Activated naive CD4-positive, alpha-beta T cell treated with anti-CD3 and anti-CD28 coated beads, Interleukin-2, amount 10 ng/mL, durations not matched to agents 7 days and 5 days (primary cell): ENCODE results near the gene SMO.

ENCODE experiments used
- CTCF ChIA-PET: fragments of 350-600 bp; sonication (Branson Sonifier 250); formaldehyde crosslinking; loops from one replicate; lab custom pipeline; 2021; ENCODE audit warnings: antibody characterized with exemption; lab: Charles Lee
- DNase-seq: peaks from one replicate; pipeline ENCODE4 v3.0.0-alpha.2; 2020
- H3K27ac Mint-ChIP-seq: one replicate; pipeline ENCODE4 v1.8.0; 2021; ENCODE audit warnings: mild to moderate bottlenecking, moderate library complexity, mixed read lengths
- H3K27me3 Mint-ChIP-seq: one replicate; pipeline ENCODE4 v1.8.0; 2021; ENCODE audit warnings: mild to moderate bottlenecking, mixed read lengths
- H3K36me3 Mint-ChIP-seq: one replicate; pipeline ENCODE4 v1.8.0; 2021; ENCODE audit warnings: mixed read lengths
- H3K4me1 Mint-ChIP-seq: one replicate; pipeline ENCODE4 v1.8.0; 2021; ENCODE audit warnings: mixed read lengths
- H3K4me3 Mint-ChIP-seq: one replicate; pipeline ENCODE4 v1.8.0; 2021; ENCODE audit warnings: mild to moderate bottlenecking, moderate library complexity, mixed read lengths
- H3K9me3 Mint-ChIP-seq: one replicate; pipeline ENCODE4 v1.8.0; 2021; ENCODE audit warnings: mixed read lengths

The SMO gene

GRCh38 chr7:129188372-129188891 lies at the start of gene SMO:
Gene SMO, plus strand, starts transcription at chr7:129188633. Its CDS starts 519 bp downstream, at chr7:129189152.
- Mint-ChIP-seq H3K36me3 (no peaks in the 10 kb centered on the region), H3K27ac (no peak within 1 kb of the TSS), H3K4me3 (peak within 1 kb of the TSS; percentile 62), H3K9me3 (no peaks in the 10 kb centered on the region), H3K27me3 (peaks cover 81% of the 10 kb centered on the region), H3K4me1 (peaks cover 11% of the 10 kb centered on the region)
- no peak for DNase-seq
- CTCF ChIA-PET, result interaction anchor here (0.8 kb wide), 1 partner anchor 25 kb away, joined by 3 read pairs; no protein-coding TSS in a partner anchor

GRCh38 chr7:129143724-129144094 lies 44.7 kb upstream of the SMO start:
- peaks cover 58% of the 10 kb centered on the region for H3K27me3 Mint-ChIP-seq
- H3K4me3 Mint-ChIP-seq, result peak overlapping the region; percentile 77
- no peaks in the 10 kb centered on the region for H3K36me3 Mint-ChIP-seq
- H3K4me1 Mint-ChIP-seq, result peaks cover 14% of the 10 kb centered on the region
- CTCF ChIA-PET, result interaction anchor here (0.9 to 1.7 kb wide), 3 partner anchors 20 to 75 kb away, joined by 4 to 8 read pairs (median 7); no protein-coding TSS in a partner anchor
- H3K27ac Mint-ChIP-seq, result no peak overlapping the region
- H3K9me3 Mint-ChIP-seq, result no peaks in the 10 kb centered on the region
- no peak for DNase-seq

GRCh38 chr7:129144095-129144833 lies 44.2 kb upstream of the SMO start, which contains the start of gene TSPAN33:
Gene TSPAN33, plus strand, starts transcription at chr7:129144707. Its CDS starts 274 bp downstream, at chr7:129144981.
- peak within 1 kb of the TSS; percentile 77 for H3K4me3 Mint-ChIP-seq
- CTCF ChIA-PET, result interaction anchor here (0.9 to 1.7 kb wide), 3 partner anchors 19 to 74 kb away, joined by 4 to 8 read pairs (median 7); no protein-coding TSS in a partner anchor
- DNase-seq, result peak; percentile 79
- H3K4me1 Mint-ChIP-seq, result peaks cover 14% of the 10 kb centered on the region
- H3K36me3 Mint-ChIP-seq, result no peaks in the 10 kb centered on the region
- H3K27ac Mint-ChIP-seq, result no peak within 1 kb of the TSS
- no peaks in the 10 kb centered on the region for H3K9me3 Mint-ChIP-seq
- H3K27me3 Mint-ChIP-seq, result peaks cover 58% of the 10 kb centered on the region

- Mint-ChIP-seq H3K4me3 (peak overlapping the region; percentile 58), H3K9me3 (no peaks in the 10 kb centered on the region), H3K27me3 (peaks cover 57% of the 10 kb centered on the region), H3K4me1 (peaks cover 14% of the 10 kb centered on the region), H3K27ac (no peak overlapping the region), H3K36me3 (no peaks in the 10 kb centered on the region)
- peak; percentile 45 for DNase-seq
- CTCF ChIA-PET, result interaction anchor here (1.0 to 1.7 kb wide), 4 partner anchors 19 to 54 kb away, joined by 3 to 8 read pairs (median 6); no protein-coding TSS in a partner anchor
Measured at GRCh38 chr7:129144834-129145668, 43.4 kb upstream of the SMO start.

- Mint-ChIP-seq H3K36me3 (no peaks in the 10 kb centered on the region), H3K4me1 (peaks cover 14% of the 10 kb centered on the region), H3K27ac (no peak overlapping the region), H3K4me3 (peak overlapping the region; percentile 58), H3K9me3 (no peaks in the 10 kb centered on the region), H3K27me3 (peaks cover 58% of the 10 kb centered on the region)
- no peak for DNase-seq
- CTCF ChIA-PET, result interaction anchor here (1.0 to 1.2 kb wide), 4 partner anchors 17 to 72 kb away, joined by 3 to 7 read pairs (median 4); no protein-coding TSS in a partner anchor
Measured at GRCh38 chr7:129146237-129146979, 42.0 kb upstream of the SMO start.

GRCh38 chr7:129147731-129148130 lies 40.7 kb upstream of the SMO start:
- Mint-ChIP-seq H3K27me3 (peaks cover 55% of the 10 kb centered on the region), H3K27ac (no peak overlapping the region), H3K36me3 (no peaks in the 10 kb centered on the region), H3K9me3 (no peaks in the 10 kb centered on the region), H3K4me3 (no peak overlapping the region), H3K4me1 (peaks cover 14% of the 10 kb centered on the region)
- DNase-seq, result no peak
- CTCF ChIA-PET, result interaction anchor here (1.0 to 1.2 kb wide), 3 partner anchors 11 to 16 kb away, joined by 3 to 7 read pairs (median 4); no protein-coding TSS in a partner anchor

- CTCF ChIA-PET, result no interaction called here
- Mint-ChIP-seq H3K4me1 (peaks cover 6% of the 10 kb centered on the region), H3K9me3 (no peaks in the 10 kb centered on the region)
Measured at GRCh38 chr7:129149511-129149910, 38.9 kb upstream of the SMO start.

GRCh38 chr7:129150199-129150996 lies 38.0 kb upstream of the SMO start:
- H3K4me1 Mint-ChIP-seq, result peaks cover 4% of the 10 kb centered on the region
- H3K4me3 Mint-ChIP-seq, result no peak overlapping the region
- no peak for DNase-seq
- peaks cover 32% of the 10 kb centered on the region for H3K27me3 Mint-ChIP-seq
- H3K27ac Mint-ChIP-seq, result no peak overlapping the region
- no peaks in the 10 kb centered on the region for H3K9me3 Mint-ChIP-seq
- H3K36me3 Mint-ChIP-seq, result no peaks in the 10 kb centered on the region
- CTCF ChIA-PET, result interaction anchor here (0.6 to 1.6 kb wide), 4 partner anchors 13 to 68 kb away, joined by 3 to 6 read pairs (median 3); no protein-coding TSS in a partner anchor

More at GRCh38 chr7:129149511-129149910, 38.9 kb upstream of the SMO start:
- Mint-ChIP-seq H3K27me3 (peaks cover 37% of the 10 kb centered on the region), H3K4me3 (no peak overlapping the region), H3K36me3 (no peaks in the 10 kb centered on the region), H3K27ac (no peak overlapping the region)
- DNase-seq, result no peak

GRCh38 chr7:129157651-129158050 lies 30.8 kb upstream of the SMO start:
- no peak for DNase-seq
- CTCF ChIA-PET, result no interaction called here
- no peak overlapping the region for H3K27ac Mint-ChIP-seq
- no peaks in the 10 kb centered on the region for H3K4me1 Mint-ChIP-seq
- H3K9me3 Mint-ChIP-seq, result no peaks in the 10 kb centered on the region
- H3K36me3 Mint-ChIP-seq, result no peaks in the 10 kb centered on the region
- peaks cover 4% of the 10 kb centered on the region for H3K27me3 Mint-ChIP-seq
- H3K4me3 Mint-ChIP-seq, result no peak overlapping the region

GRCh38 chr7:129159539-129159938 lies 28.9 kb upstream of the SMO start:
- H3K27ac Mint-ChIP-seq, result no peak overlapping the region
- H3K4me3 Mint-ChIP-seq, result no peak overlapping the region
- DNase-seq, result no peak
- H3K36me3 Mint-ChIP-seq, result no peaks in the 10 kb centered on the region
- H3K9me3 Mint-ChIP-seq, result no peaks in the 10 kb centered on the region
- CTCF ChIA-PET, result interaction anchor here (1.4 to 1.6 kb wide), 2 partner anchors 10 to 51 kb away, joined by 4 to 6 read pairs; no protein-coding TSS in a partner anchor
- no peaks in the 10 kb centered on the region for H3K4me1 Mint-ChIP-seq
- peaks cover 4% of the 10 kb centered on the region for H3K27me3 Mint-ChIP-seq

- Mint-ChIP-seq H3K27me3 (peaks cover 4% of the 10 kb centered on the region), H3K9me3 (no peaks in the 10 kb centered on the region), H3K36me3 (no peaks in the 10 kb centered on the region), H3K4me3 (no peak overlapping the region), H3K27ac (no peak overlapping the region), H3K4me1 (no peaks in the 10 kb centered on the region)
- CTCF ChIA-PET, result interaction anchor here (1.4 to 1.6 kb wide), 2 partner anchors 9 to 50 kb away, joined by 4 to 6 read pairs; no protein-coding TSS in a partner anchor
- DNase-seq, result no peak
Measured at GRCh38 chr7:129160161-129160905, 28.1 kb upstream of the SMO start.
